H1 (cell line): ENCODE measurements around the gene RPGR. TPM values are rescaled to one million over a fixed set of nuclear protein-coding genes. Genes with fewer than 3 reads are reported as not detected.

Source experiments
- CTCF ChIA-PET: fragments of 300-600 bp; sonication (Branson Sonifier 250); formaldehyde crosslinking; loops from one replicate; lab custom pipeline; 2021; ENCODE audit not compliant: partially characterized antibody; lab: Charles Lee
- POLR2A ChIA-PET: fragments of 300-600 bp; sonication (Branson Sonifier 250); formaldehyde crosslinking; loops from one replicate; lab custom pipeline; 2021; ENCODE audit warnings: inconsistent platforms; ENCODE audit not compliant: partially characterized antibody; lab: Charles Lee
- DNase-seq, 2 experiments: peaks; one replicate each; pipeline versions ENCODE4 v3.0.0 to v3.0.0-alpha.2; 2010 to 2022; ENCODE audit warnings: low spot score in 2 of 2, low read depth in 1 of 2, mixed read lengths in 1 of 2
- FAIRE-seq: peaks from 2 replicates; lab custom pipeline; 2011; peaks lifted over from hg19 to GRCh38; lab: Jason Lieb, UNC
- H2AFZ ChIP-seq: 2 replicates; pipeline ENCODE4 v1.8.1; 2012; ENCODE audit warnings: low read length, inconsistent platforms
- H2AK5ac ChIP-seq: 2 replicates; pipeline ENCODE4 v1.6.1; 2013; ENCODE audit warnings: low read depth, low read length
- H2BK120ac ChIP-seq: replicated peaks from 2 replicates; pipeline ENCODE3; 2013; ENCODE audit warnings: low read depth, low read length, inconsistent platforms
- H2BK12ac ChIP-seq: 2 replicates; pipeline ENCODE4 v1.6.1; 2013; ENCODE audit warnings: low read depth, low read length
- H2BK15ac ChIP-seq: 2 replicates; pipeline ENCODE4 v1.6.1; 2013; ENCODE audit warnings: low read length
- H2BK20ac ChIP-seq: 2 replicates; pipeline ENCODE4 v1.6.1; 2013; ENCODE audit warnings: low read length
- H2BK5ac ChIP-seq: 2 replicates; pipeline ENCODE4 v1.6.1; 2013; ENCODE audit warnings: low read depth, low read length
- H3K14ac ChIP-seq: 2 replicates; pipeline ENCODE4 v1.6.1; 2013; ENCODE audit warnings: inconsistent platforms; ENCODE audit not compliant: insufficient read length
- H3K18ac ChIP-seq: 2 replicates; pipeline ENCODE4 v1.6.1; 2013; ENCODE audit warnings: low read length; ENCODE audit errors: extremely low read depth
- H3K23ac ChIP-seq: 2 replicates; pipeline ENCODE4 v1.6.1; 2013; ENCODE audit warnings: inconsistent platforms; ENCODE audit not compliant: insufficient read length
- H3K23me2 ChIP-seq: 2 replicates; pipeline ENCODE4 v1.6.1; 2013; ENCODE audit warnings: low read depth, low read length
- H3K27ac ChIP-seq: 2 replicates; pipeline ENCODE4 v1.6.1; 2011; ENCODE audit warnings: low read depth, low read length, inconsistent platforms
- H3K27me3 ChIP-seq, 4 experiments: replicated peaks in 1 of 4; 1 replicate in 1 of 4; 2 replicates in 3 of 4; pipeline versions ENCODE4 v1.6.1 to v1.8.1; 2011 to 2013; ENCODE audit warnings: low read length in 3 of 4, mild to moderate bottlenecking in 3 of 4, inconsistent platforms in 2 of 4, mixed read lengths in 2 of 4, moderate library complexity in 1 of 4; ENCODE audit not compliant: control insufficient read depth in 3 of 4, insufficient read depth in 3 of 4; ENCODE audit errors: extremely low read depth in 1 of 4
- H3K36me3 ChIP-seq, 4 experiments: 2 replicates each; pipeline versions ENCODE4 v1.6.1 to v1.8.1; 2011 to 2013; ENCODE audit warnings: mild to moderate bottlenecking in 4 of 4, low read length in 3 of 4, moderate library complexity in 2 of 4, control low read depth in 1 of 4, inconsistent platforms in 1 of 4; ENCODE audit not compliant: insufficient read depth in 4 of 4, control insufficient read depth in 2 of 4
- H3K4ac ChIP-seq: replicated peaks from 2 replicates; pipeline ENCODE3; 2013; ENCODE audit warnings: low read length, low read depth, mixed read lengths, inconsistent platforms; ENCODE audit not compliant: insufficient read length
- H3K4me1 ChIP-seq, 4 experiments: replicated peaks in 1 of 4; 1 replicate in 1 of 4; 2 replicates in 3 of 4; pipeline versions ENCODE4 v1.6.1 to v1.8.1; 2011 to 2013; ENCODE audit warnings: low read length in 3 of 4, inconsistent platforms in 2 of 4, mixed read lengths in 1 of 4; ENCODE audit not compliant: insufficient read depth in 4 of 4, control insufficient read depth in 3 of 4
- H3K4me2 ChIP-seq, 2 experiments: 2 replicates each; pipeline versions ENCODE4 v1.6.1 to v1.8.1; 2011 to 2013; ENCODE audit warnings: low read depth in 2 of 2, low read length in 2 of 2, control low read depth in 1 of 2, inconsistent platforms in 1 of 2, mild to moderate bottlenecking in 1 of 2; ENCODE audit not compliant: insufficient read depth in 1 of 2
- H3K4me3 ChIP-seq, 4 experiments: fragments of 200-600, 300-600 bp in 1 of 4; sonication (generic), shearing (Covaris generic), sonication (Bioruptor Twin) in 1 of 4; 2 replicates each; pipeline versions ENCODE4 v1.5.1 to v1.8.1; 2011 to 2016; ENCODE audit warnings: low read length in 4 of 4, low read depth in 3 of 4, control low read depth in 2 of 4, inconsistent platforms in 2 of 4, mild to moderate bottlenecking in 2 of 4, mixed read lengths in 1 of 4, moderate library complexity in 1 of 4; ENCODE audit not compliant: insufficient read depth in 2 of 4; ENCODE audit errors: extremely low read depth in 1 of 4
- H3K56ac ChIP-seq: replicated peaks from 2 replicates; pipeline ENCODE3; 2013; ENCODE audit warnings: low read depth, mild to moderate bottlenecking, mixed read lengths, low read length, inconsistent platforms; ENCODE audit not compliant: insufficient read length
- H3K79me1 ChIP-seq: 2 replicates; pipeline ENCODE4 v1.6.1; 2013; ENCODE audit warnings: low read depth, low read length, control low read depth
- H3K79me2 ChIP-seq, 2 experiments: 2 replicates each; pipeline versions ENCODE4 v1.6.1 to v1.8.1; 2012 to 2013; ENCODE audit warnings: low read length in 2 of 2, mild to moderate bottlenecking in 2 of 2, inconsistent platforms in 1 of 2; ENCODE audit not compliant: insufficient read depth in 2 of 2, control insufficient read depth in 1 of 2
- H3K9ac ChIP-seq, 4 experiments: replicated peaks in 1 of 4; 1 replicate in 1 of 4; 2 replicates in 3 of 4; pipeline versions ENCODE4 v1.6.1 to v1.8.1; 2011 to 2013; ENCODE audit warnings: low read depth in 3 of 4, low read length in 3 of 4, control low read depth in 2 of 4, mild to moderate bottlenecking in 2 of 4, moderate library complexity in 2 of 4, inconsistent platforms in 1 of 4; ENCODE audit errors: extremely low read depth in 1 of 4
- H3K9me3 ChIP-seq, 2 experiments: 2 replicates each; pipeline versions ENCODE4 v1.6.1 to v1.8.1; 2012 to 2013; ENCODE audit warnings: mild to moderate bottlenecking in 2 of 2, moderate library complexity in 2 of 2, control low read depth in 1 of 2, inconsistent platforms in 1 of 2, low read depth in 1 of 2, low read length in 1 of 2, mixed read lengths in 1 of 2; ENCODE audit not compliant: insufficient read depth in 2 of 2
- H4K20me1 ChIP-seq, 2 experiments: replicated peaks in 1 of 2; 2 replicates each; pipeline versions ENCODE3 to v1.8.1; 2011 to 2013; ENCODE audit warnings: inconsistent platforms in 2 of 2, low read length in 2 of 2, mild to moderate bottlenecking in 1 of 2; ENCODE audit not compliant: insufficient read depth in 2 of 2, control insufficient read depth in 1 of 2
- H4K5ac ChIP-seq: 2 replicates; pipeline ENCODE4 v1.6.1; 2013; ENCODE audit warnings: low read length, low read depth, mixed read lengths, inconsistent platforms; ENCODE audit not compliant: insufficient read length
- H4K8ac ChIP-seq: 2 replicates; pipeline ENCODE4 v1.8.0; 2013; ENCODE audit warnings: mild to moderate bottlenecking, moderate library complexity, low read length, inconsistent platforms; ENCODE audit not compliant: insufficient read depth; ENCODE audit errors: extremely low read depth
- H4K91ac ChIP-seq: replicated peaks from 2 replicates; pipeline ENCODE3; 2013; ENCODE audit warnings: low read length, mixed read lengths, inconsistent platforms; ENCODE audit not compliant: insufficient read length
- CBX5 ChIP-seq: fragments of 300-800, 300-1000 bp; sonication (generic); IDR thresholded peaks from 2 replicates; pipeline ENCODE4 v1.7.1; 2016; ENCODE audit warnings: antibody characterized with exemption, low read length, low read depth
- CHD2 ChIP-seq: IDR thresholded peaks from 2 replicates; pipeline ENCODE4 v1.6.1; 2012; ENCODE audit warnings: low read length, improper control_type of control experiment
- CREB1 ChIP-seq: IDR thresholded peaks from 2 replicates; pipeline ENCODE4 v1.6.1; 2012; ENCODE audit warnings: inconsistent platforms
- FOSL1 ChIP-seq: IDR thresholded peaks from 2 replicates; pipeline ENCODE4 v1.6.1; 2011; ENCODE audit warnings: mild to moderate bottlenecking, low read depth, low read length, moderate library complexity; ENCODE audit not compliant: insufficient read depth
- KDM1A ChIP-seq: fragments of 200-600, 300-600 bp; sonication (generic); IDR thresholded peaks from 2 replicates; pipeline ENCODE4 v1.7.1; 2016; ENCODE audit warnings: mild to moderate bottlenecking, low read length, borderline replicate concordance
- KDM4A ChIP-seq: IDR thresholded peaks from one replicate; pipeline ENCODE4 v1.7.1; 2012; ENCODE audit warnings: low read depth, mild to moderate bottlenecking, moderate library complexity, low read length, inconsistent platforms; ENCODE audit not compliant: severe bottlenecking
- MAX ChIP-seq: IDR thresholded peaks from 2 replicates; pipeline ENCODE4 v1.6.1; 2012; ENCODE audit warnings: inconsistent platforms
- NANOG ChIP-seq: IDR thresholded peaks from 2 replicates; pipeline ENCODE4 v1.6.1; 2011; ENCODE audit warnings: low read length, low read depth, mild to moderate bottlenecking, inconsistent platforms; ENCODE audit not compliant: insufficient read depth, poor library complexity, severe bottlenecking
- POLR2AphosphoS5 ChIP-seq: IDR thresholded peaks from 2 replicates; pipeline ENCODE4 v1.6.1; 2011; ENCODE audit warnings: low read depth, low read length
- RBBP5 ChIP-seq: IDR thresholded peaks from 2 replicates; pipeline ENCODE4 v1.7.1; 2012; ENCODE audit warnings: low read depth, mild to moderate bottlenecking, inconsistent platforms, low read length, moderate library complexity, borderline replicate concordance
- WGBS, 2 experiments: shearing (Covaris generic) in 1 of 2; methylation state at CpG; one replicate each; pipeline versions ENCODE4 v1.1.6 to v1.1.7; 2013 to 2015; ENCODE audit warnings: low lambda C conversion rate in 2 of 2, mixed read lengths in 2 of 2, inconsistent platforms in 1 of 2, low coverage in 1 of 2, missing lambda C conversion rate in 1 of 2; ENCODE audit not compliant: insufficient replicate concordance in 2 of 2, insufficient coverage in 1 of 2, insufficient read length in 1 of 2; ENCODE audit errors: extremely low coverage in 1 of 2, missing lambda C conversion rate in 1 of 2; 5-methylcytosine and 5-hydroxymethylcytosine counted together
- polyA plus RNA-seq, 7 experiments: library from polyadenylated mRNA; depleted of rRNA in 3 of 7; stranded (reverse) in 5 of 7; unstranded in 2 of 7; fragments of >200 nt in 5 of 7; fragments of 200-250 nt in 2 of 7; gene quantifications; 1 replicate in 5 of 7; 2 replicates in 1 of 7; 4 replicates in 1 of 7; pipeline versions ENCODE4 v1.2.1 to v1.2.3, GENCODE V29; 2011 to 2013; ENCODE audit warnings: missing spikeins in 2 of 7, mixed read lengths in 2 of 7
- total RNA-seq: library from RNA; stranded (reverse); fragmentation: NEBNext Ultra II Directional; extraction: Animal tissue kit (Norgen Biotek cat#: 25700); gene quantifications from 2 replicates; pipeline ENCODE4 v1.2.1, GENCODE V29; 2021

Gene RPGR
- total and polyA plus RNA-seq, 2 of the 8 experiments (the other 6 are each of a cell fraction or from before 2014, with no cell fraction given) = 1.6 to 10.0 TPM

- Histone ChIP-seq H2AK5ac (no peak overlapping the region), H3K56ac (no peak overlapping the region), H4K20me1 (no peaks in the 10 kb centered on the region), H3K79me1 (no peaks in the 10 kb centered on the region), H3K9me3 (no peaks in the 10 kb centered on the region), H3K27me3 (no peaks in the 10 kb centered on the region), H2BK15ac (no peak overlapping the region), H3K18ac (no peak overlapping the region), H3K4me1 (no peaks in the 10 kb centered on the region; a peak in 1 of 7 replicates), H4K91ac (no peak overlapping the region), H2BK12ac (no peak overlapping the region), H2BK5ac (no peak overlapping the region), H3K4ac (no peak overlapping the region), H3K9ac (no peak overlapping the region), H3K27ac (no peak overlapping the region), H2AFZ (no peak overlapping the region), H3K36me3 (peaks cover 0 to 3% (median 0%) of the 10 kb centered on the region in 4 experiments; a peak in 2 of 8 replicates), H4K8ac (no peak overlapping the region), H3K4me3 (no peak overlapping the region), H2BK120ac (no peak overlapping the region), H3K79me2 (no peaks in the 10 kb centered on the region), H4K5ac (no peak overlapping the region), H3K23me2 (no peaks in the 10 kb centered on the region), H3K23ac (no peak overlapping the region), H3K14ac (no peak overlapping the region), H2BK20ac (no peak overlapping the region), H3K4me2 (no peak overlapping the region)
- 78% methylated on average over 3 of the region's 3 CpGs; no CpG with 5 or more reads in 1 of the 2 experiments for WGBS, 2 experiments
- FAIRE-seq (no peak), DNase-seq (no peak)
- TF ChIP-seq POLR2AphosphoS5 = no peak
- TF ChIP-seq RBBP5 = no peak
- TF ChIP-seq MAX = no peak
- TF ChIP-seq CHD2 = no peak
- TF ChIP-seq NANOG = no peak
- no peak for TF ChIP-seq KDM1A
- TF ChIP-seq FOSL1 = no peak
- TF ChIP-seq CREB1 = no peak
- no peak for TF ChIP-seq CBX5
- no peak for TF ChIP-seq KDM4A
- CTCF ChIA-PET = no interaction called here
- POLR2A ChIA-PET = no interaction called here
Measured at GRCh38 chrX:38318196-38318595, 9.1 kb downstream of the RPGR start.
